HEK293T (cell line): ENCODE measurements around the gene SP8.

Source experiments
- BHLHE40 ChIP-seq: fragments of 450-650 bp; IDR thresholded peaks from 2 replicates; pipeline ENCODE4 v1.6.1; 2016; ENCODE audit warnings: mild to moderate bottlenecking, moderate library complexity, borderline replicate concordance
- CTBP1 ChIP-seq: fragments of 450-650 bp; IDR thresholded peaks from 2 replicates; pipeline ENCODE4 v1.6.1; 2016; ENCODE audit warnings: borderline replicate concordance
- ELF4 ChIP-seq: fragments of 450-650 bp; IDR thresholded peaks from 2 replicates; pipeline ENCODE4 v1.6.1; 2017; ENCODE audit warnings: antibody characterized with exemption
- FOXA1 ChIP-seq: fragments of 450-650 bp; IDR thresholded peaks from 2 replicates; pipeline ENCODE4 v1.6.1; 2016; ENCODE audit warnings: mild to moderate bottlenecking
- FOXK2 ChIP-seq: fragments of 450-650 bp; IDR thresholded peaks from 2 replicates; pipeline ENCODE4 v1.6.1; 2016; ENCODE audit warnings: mild to moderate bottlenecking
- FOXM1 ChIP-seq: fragments of 450-650 bp; IDR thresholded peaks from 2 replicates; pipeline ENCODE4 v1.6.1; 2017; ENCODE audit warnings: mild to moderate bottlenecking, borderline replicate concordance
- HDGF ChIP-seq: fragments of 450-650 bp; IDR thresholded peaks from 2 replicates; pipeline ENCODE4 v1.6.1; 2017; ENCODE audit warnings: antibody characterized with exemption, borderline replicate concordance
- L3MBTL2 ChIP-seq: fragments of 450-650 bp; conservative IDR thresholded peaks from 2 replicates; pipeline ENCODE4 v1.6.1; 2016; ENCODE audit warnings: mild to moderate bottlenecking
- LEF1 ChIP-seq: fragments of 450-650 bp; IDR thresholded peaks from 2 replicates; pipeline ENCODE4 v1.6.1; 2017; ENCODE audit warnings: mild to moderate bottlenecking, borderline replicate concordance
- NFRKB ChIP-seq: fragments of 450-650 bp; IDR thresholded peaks from 2 replicates; pipeline ENCODE4 v1.6.1; 2016; ENCODE audit warnings: mild to moderate bottlenecking, moderate library complexity
- SP1 ChIP-seq: fragments of 450-650 bp; IDR thresholded peaks from 2 replicates; pipeline ENCODE4 v1.6.1; 2017
- SUZ12 ChIP-seq: fragments of 450-650 bp; IDR thresholded peaks from 2 replicates; pipeline ENCODE4 v1.6.1; 2016; ENCODE audit warnings: mild to moderate bottlenecking
- TARDBP ChIP-seq: fragments of 450-650 bp; IDR thresholded peaks from 2 replicates; pipeline ENCODE4 v1.6.1; 2016
- ZNF384 ChIP-seq: fragments of 450-650 bp; IDR thresholded peaks from 2 replicates; pipeline ENCODE4 v1.6.1; 2016

GRCh38 chr7:20796500-20796899 is 9.8 kb upstream of the SP8 start:
- no peak for TF ChIP-seq SP1
- TF ChIP-seq LEF1, result no peak
- no peak for TF ChIP-seq L3MBTL2
- TF ChIP-seq TARDBP, result no peak
- no peak for TF ChIP-seq BHLHE40
- TF ChIP-seq ZNF384, result no peak
- no peak for TF ChIP-seq FOXK2
- no peak for TF ChIP-seq NFRKB
- TF ChIP-seq FOXA1, result no peak
- TF ChIP-seq HDGF, result no peak
- no peak for TF ChIP-seq ELF4
- no peak for TF ChIP-seq SUZ12
- TF ChIP-seq FOXM1, result no peak
- no peak for TF ChIP-seq CTBP1
